H1 (cell line): ENCODE results near the gene MORC1. TPM values are rescaled to one million over a fixed set of nuclear protein-coding genes. Genes with fewer than 3 reads are reported as not detected.

Experiments used
- CHD1 ChIP-seq: IDR thresholded peaks from 2 replicates; pipeline ENCODE4 v1.6.1; 2012; ENCODE audit warnings: low read depth, low read length, improper control_type of control experiment
- GABPA ChIP-seq: IDR thresholded peaks from 2 replicates; pipeline ENCODE4 v1.6.1; 2011; ENCODE audit warnings: mild to moderate bottlenecking, low read length, moderate library complexity, borderline replicate concordance; ENCODE audit not compliant: insufficient read depth
- KDM4A ChIP-seq: IDR thresholded peaks from one replicate; pipeline ENCODE4 v1.7.1; 2012; ENCODE audit warnings: low read depth, mild to moderate bottlenecking, moderate library complexity, low read length, inconsistent platforms; ENCODE audit not compliant: severe bottlenecking
- RAD21 ChIP-seq, 2 experiments: IDR thresholded peaks in 1 of 2; conservative IDR thresholded peaks in 1 of 2; 2 replicates each; pipeline ENCODE4 v1.6.1; 2011; ENCODE audit warnings: low read depth in 2 of 2, low read length in 2 of 2, improper control_type of control experiment in 1 of 2, inconsistent platforms in 1 of 2, mild to moderate bottlenecking in 1 of 2, moderate library complexity in 1 of 2
- SIX5 ChIP-seq: IDR thresholded peaks from 2 replicates; pipeline ENCODE4 v1.6.1; 2011; ENCODE audit warnings: mild to moderate bottlenecking, low read depth, low read length
- SUZ12 ChIP-seq: fragments of 200-600 bp; sonication (generic); IDR thresholded peaks from 2 replicates; pipeline ENCODE4 v1.6.1; 2012; ENCODE audit warnings: mild to moderate bottlenecking, inconsistent platforms, low read length, moderate library complexity, mixed read lengths
- polyA plus RNA-seq, 7 experiments: library from polyadenylated mRNA; depleted of rRNA in 3 of 7; stranded (reverse) in 5 of 7; unstranded in 2 of 7; fragments of >200 nt in 5 of 7; fragments of 200-250 nt in 2 of 7; gene quantifications; 1 replicate in 5 of 7; 2 replicates in 1 of 7; 4 replicates in 1 of 7; pipeline versions ENCODE4 v1.2.1 to v1.2.3, GENCODE V29; 2011 to 2013; ENCODE audit warnings: missing spikeins in 2 of 7, mixed read lengths in 2 of 7
- total RNA-seq: library from RNA; stranded (reverse); fragmentation: NEBNext Ultra II Directional; extraction: Animal tissue kit (Norgen Biotek cat#: 25700); gene quantifications from 2 replicates; pipeline ENCODE4 v1.2.1, GENCODE V29; 2021

MORC1 gene
- total and polyA plus RNA-seq, 2 of the 8 experiments (the other 6 are each of a cell fraction or from before 2014, with no cell fraction given): not detected

DNA sequence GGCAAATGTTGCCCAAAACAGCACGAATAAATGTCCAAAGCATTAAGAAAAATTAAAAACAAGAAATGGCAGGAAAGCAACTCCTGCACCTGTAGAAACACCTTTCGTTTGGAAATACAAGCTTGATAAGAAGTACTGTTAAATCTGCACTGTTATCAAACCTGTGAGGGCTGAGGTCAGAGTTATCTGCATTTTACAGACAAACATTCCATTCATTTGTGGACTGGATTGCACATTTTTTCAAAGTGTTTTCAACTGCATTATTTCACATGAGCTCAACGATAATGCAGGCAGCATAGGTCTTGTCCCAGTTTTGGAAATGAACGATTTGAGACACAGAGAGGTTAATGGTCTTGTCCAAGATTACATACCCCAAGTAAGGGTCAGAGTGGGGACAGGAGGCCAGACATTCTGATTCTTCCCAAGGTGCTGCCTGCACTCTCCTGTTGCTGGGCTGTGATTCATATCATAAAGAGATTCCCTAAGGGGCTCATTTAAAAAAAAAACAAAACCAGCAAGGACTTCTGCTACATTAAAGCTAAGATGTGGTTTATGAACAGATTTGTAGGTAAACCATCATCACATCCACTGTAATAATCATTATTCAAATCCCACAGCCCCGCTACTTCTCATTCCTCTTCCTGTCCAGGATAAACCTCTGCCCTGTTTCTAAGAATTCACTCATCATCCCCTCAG lies 177.2 kb downstream of the MORC1 start (continued):
- no peak for TF ChIP-seq GABPA
- no peak for TF ChIP-seq SIX5
- TF ChIP-seq KDM4A: no peak
- TF ChIP-seq CHD1: no peak
- no peak for TF ChIP-seq SUZ12
- TF ChIP-seq RAD21 (IDR thresholded peaks at IDR 0.05 in 1 of 2, conservative IDR thresholded peaks at IDR 0.05 in 1 of 2; ENCODE audit: low read depth in 2 of 2, low read length in 2 of 2): no peak
